K562 (cell line): ENCODE data around the gene RGPD5. TPM values are rescaled to one million over a fixed set of nuclear protein-coding genes. Genes with fewer than 3 reads are reported as not detected.

ENCODE experiments used
- polyA plus RNA-seq, 8 experiments: library from polyadenylated mRNA; depleted of rRNA in 4 of 8; stranded (reverse) in 5 of 8; unstranded in 3 of 8; fragments of >200 nt; fragmentation: Nextera tagmentation in 2 of 8; fragmentation: Illumina TruSeq in 1 of 8; extraction: Ambion mirVana in 2 of 8; extraction: Trizol in 1 of 8; gene quantifications; 2 replicates each; pipeline versions ENCODE4 v1.2.1 to v1.2.3, GENCODE V29; 2011 to 2014; ENCODE audit warnings: inconsistent platforms in 1 of 8, missing spikeins in 1 of 8
- total RNA-seq, 7 experiments: library from RNA; depleted of rRNA in 6 of 7; stranded (reverse); fragments of >200 nt in 6 of 7; fragmentation: Illumina TruSeq in 2 of 7; extraction: Trizol in 2 of 7; gene quantifications; 2 replicates each; pipeline versions ENCODE4 v1.2.1 to v1.2.3, GENCODE V29; 2011 to 2021; ENCODE audit warnings: low replicate concordance in 1 of 7

The RGPD5 gene
- total and polyA plus RNA-seq, 9 of the 15 experiments (the other 6 are each of a cell fraction or from before 2014, with no cell fraction given) = 0.30 to 5.0 (median 1.4) TPM

Other genes with a start within 250 kb of the RGPD5 start
- not detected in 2 replicates for gene SEPTIN10, start 180.3 kb upstream of the RGPD5 start, total RNA-seq (2014; rRNA removed)
- gene SEPTIN10, start 180.3 kb upstream of the RGPD5 start, total RNA-seq (2014; rRNA removed; fragmentation: Illumina TruSeq; extraction: Trizol) = not detected in 2 replicates
- gene SEPTIN10, start 180.3 kb upstream of the RGPD5 start, total RNA-seq (2015; rRNA removed; fragmentation: Illumina TruSeq; extraction: Trizol) = not detected in 2 replicates
- 0.22 and 0.40 TPM in 2 replicates for gene SEPTIN10, start 180.3 kb upstream of the RGPD5 start, total RNA-seq (2021)
- not detected in 2 replicates for gene SEPTIN10, start 180.3 kb upstream of the RGPD5 start, polyA plus RNA-seq (2011; rRNA removed)
- gene SEPTIN10, start 180.3 kb upstream of the RGPD5 start, polyA plus RNA-seq (2014; fragmentation: Illumina TruSeq; extraction: Trizol) = not detected in 2 replicates
- not detected for gene SEPTIN10, start 180.3 kb upstream of the RGPD5 start, polyA plus RNA-seq (2014; fragmentation: Nextera tagmentation; extraction: Ambion mirVana)
- gene SEPTIN10, start 180.3 kb upstream of the RGPD5 start, polyA plus RNA-seq (2014; rRNA removed) = not detected in 2 replicates
- not detected in 2 replicates for gene SOWAHC, start 179.9 kb upstream of the RGPD5 start, total RNA-seq (2014; rRNA removed)
- not detected in 2 replicates for gene SOWAHC, start 179.9 kb upstream of the RGPD5 start, total RNA-seq (2014; rRNA removed; fragmentation: Illumina TruSeq; extraction: Trizol)
- gene SOWAHC, start 179.9 kb upstream of the RGPD5 start, total RNA-seq (2015; rRNA removed; fragmentation: Illumina TruSeq; extraction: Trizol) = not detected in 2 replicates
- gene SOWAHC, start 179.9 kb upstream of the RGPD5 start, total RNA-seq (2021) = 0.04 and 0.09 TPM in 2 replicates
- not detected in 2 replicates for gene SOWAHC, start 179.9 kb upstream of the RGPD5 start, polyA plus RNA-seq (2011; rRNA removed)
- not detected in 2 replicates for gene SOWAHC, start 179.9 kb upstream of the RGPD5 start, polyA plus RNA-seq (2014; fragmentation: Illumina TruSeq; extraction: Trizol)
- not detected for gene SOWAHC, start 179.9 kb upstream of the RGPD5 start, polyA plus RNA-seq (2014; fragmentation: Nextera tagmentation; extraction: Ambion mirVana)
- not detected in 2 replicates for gene SOWAHC, start 179.9 kb upstream of the RGPD5 start, polyA plus RNA-seq (2014; rRNA removed)
- 0.77 and 1.2 TPM in 2 replicates for gene LIMS3, start 104.4 kb downstream of the RGPD5 start, total RNA-seq (2014; rRNA removed)
- 2.1 and 2.9 TPM in 2 replicates for gene LIMS3, start 104.4 kb downstream of the RGPD5 start, total RNA-seq (2014; rRNA removed; fragmentation: Illumina TruSeq; extraction: Trizol)
- 0.36 and 2.1 TPM in 2 replicates for gene LIMS3, start 104.4 kb downstream of the RGPD5 start, total RNA-seq (2015; rRNA removed; fragmentation: Illumina TruSeq; extraction: Trizol)
- gene LIMS3, start 104.4 kb downstream of the RGPD5 start, total RNA-seq (2021) = 0.74 and 1.8 TPM in 2 replicates
- gene LIMS3, start 104.4 kb downstream of the RGPD5 start, polyA plus RNA-seq (2011; rRNA removed) = 1.5 and 4.5 TPM in 2 replicates
- gene LIMS3, start 104.4 kb downstream of the RGPD5 start, polyA plus RNA-seq (2014; fragmentation: Illumina TruSeq; extraction: Trizol) = 1.2 and 1.5 TPM in 2 replicates
- 1 to 10 TPM; 1.5 to 1.9 TPM for gene LIMS3, start 104.4 kb downstream of the RGPD5 start, polyA plus RNA-seq (2014; fragmentation: Nextera tagmentation; extraction: Ambion mirVana)
- 0.73 and 1.9 TPM in 2 replicates for gene LIMS3, start 104.4 kb downstream of the RGPD5 start, polyA plus RNA-seq (2014; rRNA removed)